Measurements from ENCODE around the gene CENPO. TPM values are rescaled to one million over a fixed set of nuclear protein-coding genes. Genes with fewer than 3 reads are reported as not detected.
"Not testable (repeated sequence)": the region's sequence is repeated elsewhere in the genome, so short reads cannot be mapped to it uniquely, and the experiment has no call there.

The CENPO gene
- total and polyA plus RNA-seq, 2 donors (not counting 3 experiments of a cell fraction or from before 2014, with no cell fraction given) = 26.8 to 45.3 TPM

- H3K27ac ChIP-seq (ENCODE audit: insufficient read depth, low read depth, low read length); H3K9ac ChIP-seq (replicated peaks; ENCODE audit: extremely low read depth, insufficient read depth, low read length); H3K9me3 ChIP-seq (replicated peaks; ENCODE audit: control insufficient read depth, insufficient read depth, low read length); H2AFZ ChIP-seq (ENCODE audit: low read depth, low read length); H3K9me1 ChIP-seq (replicated peaks; ENCODE audit: control insufficient read depth, extremely low read depth, insufficient read depth, low read length); H4K20me1 ChIP-seq (replicated peaks; ENCODE audit: control insufficient read depth, extremely low read depth, insufficient read depth, low read length); DNase-seq (ENCODE audit: low read depth, low spot score); H3K4me3 ChIP-seq (replicated peaks in 1 of 3; ENCODE audit: insufficient read depth in 1 of 3, low read depth in 1 of 3, low read length in 3 of 3); dilution Hi-C loops (cut with MboI; ENCODE audit: extremely low pct_ligation_motif_present, low sequenced_read_pairs); H3K4me1 ChIP-seq (ENCODE audit: control insufficient read depth, extremely low read depth, insufficient read depth, low read length); intact Hi-C loops (cut with micrococcal nuclease); H3K36me3 ChIP-seq (ENCODE audit: control insufficient read depth in 2 of 2, extremely low read depth in 1 of 2, insufficient read depth in 2 of 2, low read length in 2 of 2); H3K4me2 ChIP-seq (ENCODE audit: insufficient read depth, low read length); CTCF ChIA-PET; BruUV-seq (replicated peaks); H3K27me3 ChIP-seq (ENCODE audit: control insufficient read depth in 2 of 2, insufficient read depth in 2 of 2, low read length in 2 of 2); POLR2A ChIA-PET; FAIRE-seq: not testable (repeated sequence)
- H3K79me2 ChIP-seq (ENCODE audit: control insufficient read depth, insufficient read depth, low read length) = peaks cover 59% of the 10 kb centered on the region
Observed at GRCh38 chr2:24805811-24806660, 12.8 kb downstream of the CENPO start.

- no peak for DNase-seq (ENCODE audit: low read depth, low spot score)
- Histone ChIP-seq H2AFZ (ENCODE audit: low read depth, low read length) (no peak overlapping the region), H4K20me1 (replicated peaks; ENCODE audit: control insufficient read depth, extremely low read depth, insufficient read depth, low read length) (no peaks in the 10 kb centered on the region), H3K79me2 (ENCODE audit: control insufficient read depth, insufficient read depth, low read length) (peaks cover 58% of the 10 kb centered on the region), H3K9me3 (replicated peaks; ENCODE audit: control insufficient read depth, insufficient read depth, low read length) (no peaks in the 10 kb centered on the region), H3K27ac (ENCODE audit: insufficient read depth, low read depth, low read length) (no peak overlapping the region), H3K9ac (replicated peaks; ENCODE audit: extremely low read depth, insufficient read depth, low read length) (no peak overlapping the region), H3K27me3 (ENCODE audit: control insufficient read depth in 2 of 2, insufficient read depth in 2 of 2, low read length in 2 of 2) (no peaks in the 10 kb centered on the region), H3K4me1 (ENCODE audit: control insufficient read depth, extremely low read depth, insufficient read depth, low read length) (peaks cover 6% of the 10 kb centered on the region), H3K9me1 (replicated peaks; ENCODE audit: control insufficient read depth, extremely low read depth, insufficient read depth, low read length) (no peaks in the 10 kb centered on the region), H3K4me2 (ENCODE audit: insufficient read depth, low read length) (no peak overlapping the region), H3K4me3 (replicated peaks in 1 of 3; ENCODE audit: insufficient read depth in 1 of 3, low read depth in 1 of 3, low read length in 3 of 3) (no peak overlapping the region), H3K36me3 (ENCODE audit: control insufficient read depth in 2 of 2, extremely low read depth in 1 of 2, insufficient read depth in 2 of 2, low read length in 2 of 2) (no peaks in the 10 kb centered on the region)
- no TSS peak for BruUV-seq (replicated peaks)
- ChIA-PET CTCF (no interaction called here), POLR2A (no interaction called here)
- no peak for FAIRE-seq
- dilution Hi-C loops (cut with MboI; ENCODE audit: extremely low pct_ligation_motif_present, low sequenced_read_pairs) (no loop called here), intact Hi-C loops (cut with micrococcal nuclease) (no loop called here)
- TF ChIP-seq CTCF (IDR thresholded peaks at IDR 0.05; ENCODE audit: extremely low read depth in 1 of 2, insufficient read depth in 1 of 2, low read depth in 1 of 2, low read length in 2 of 2) (no peak), FOS (IDR thresholded peaks at IDR 0.05; ENCODE audit: borderline replicate concordance, insufficient read depth, low read length) (no peak), POLR2AphosphoS5 (IDR thresholded peaks at IDR 0.05; ENCODE audit: insufficient read depth, low read depth, low read length) (no peak), MAX (IDR thresholded peaks at IDR 0.05; ENCODE audit: insufficient read depth, insufficient read length) (no peak), EZH2 (IDR thresholded peaks at IDR 0.05; ENCODE audit: borderline replicate concordance, low read depth, low read length, severe bottlenecking) (no peak), MYC (IDR thresholded peaks at IDR 0.05; ENCODE audit: low read depth, low read length) (no peak), POLR2A (IDR thresholded peaks at IDR 0.05; ENCODE audit: low read depth, low read length) (no peak)
Observed at GRCh38 chr2:24806661-24807036, 13.4 kb downstream of the CENPO start.

All from endothelial cell of umbilical vein (primary cell).